Measurements from ENCODE around the gene SAMM50.
A peak's percentile ranks its signal among the peaks of the same experiment; 100 is the strongest.

SAMM50 gene

DNA sequence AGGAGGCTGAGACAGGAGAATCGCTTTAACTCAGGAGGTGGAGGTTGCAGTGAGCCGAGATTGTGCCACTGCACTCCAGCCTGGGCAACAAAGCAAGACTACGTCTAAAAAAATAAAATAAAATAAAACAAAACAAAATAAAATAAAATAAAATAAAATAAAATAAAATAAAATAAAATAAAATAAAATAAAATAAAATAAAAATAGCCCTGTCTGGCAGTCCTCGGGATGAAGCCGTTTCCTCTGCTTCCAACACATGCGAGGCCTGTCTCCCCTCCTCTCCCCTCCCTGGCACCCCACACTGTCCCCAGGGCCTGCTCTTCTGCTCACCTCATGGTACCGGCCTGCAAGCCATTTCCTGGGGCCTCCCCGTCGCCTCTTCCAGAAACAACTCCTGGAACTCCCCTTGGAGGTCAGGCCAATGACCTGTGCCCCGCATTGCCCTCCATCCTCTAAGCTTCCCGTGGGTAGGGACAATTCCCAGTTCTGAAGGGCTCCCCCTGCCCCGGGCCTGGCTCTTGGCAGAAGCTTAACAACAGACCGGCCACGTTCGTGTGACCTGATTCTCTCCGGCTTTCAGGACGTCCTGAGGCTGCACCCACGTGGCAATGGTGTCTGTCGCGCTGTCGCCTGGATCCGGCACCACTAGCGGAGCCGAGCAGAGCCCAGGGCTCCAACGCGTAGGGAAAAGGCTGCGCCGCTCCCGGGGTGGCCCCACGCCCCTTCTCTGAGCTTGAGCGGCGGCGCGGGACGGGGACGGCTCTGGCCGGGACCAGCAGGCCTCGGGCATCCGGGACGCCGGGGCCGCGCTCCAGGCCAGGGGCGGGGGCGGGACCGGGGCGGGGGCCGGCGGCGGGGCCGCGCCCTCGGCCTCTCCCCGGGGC, 68.4 kb downstream of the SAMM50 start:
- H3K9me3 Mint-ChIP-seq: no peaks in the 10 kb centered on the region
- peak; percentile 42 for ATAC-seq
- H3K27me3 Mint-ChIP-seq: no peaks in the 10 kb centered on the region
- H3K4me1 Mint-ChIP-seq: peaks cover 79% of the 10 kb centered on the region
- H3K36me3 Mint-ChIP-seq: peaks cover 29% of the 10 kb centered on the region
- H3K27ac Mint-ChIP-seq: peak overlapping the region; percentile 97
- peak overlapping the region; percentile 84 for H3K4me3 Mint-ChIP-seq

DNA sequence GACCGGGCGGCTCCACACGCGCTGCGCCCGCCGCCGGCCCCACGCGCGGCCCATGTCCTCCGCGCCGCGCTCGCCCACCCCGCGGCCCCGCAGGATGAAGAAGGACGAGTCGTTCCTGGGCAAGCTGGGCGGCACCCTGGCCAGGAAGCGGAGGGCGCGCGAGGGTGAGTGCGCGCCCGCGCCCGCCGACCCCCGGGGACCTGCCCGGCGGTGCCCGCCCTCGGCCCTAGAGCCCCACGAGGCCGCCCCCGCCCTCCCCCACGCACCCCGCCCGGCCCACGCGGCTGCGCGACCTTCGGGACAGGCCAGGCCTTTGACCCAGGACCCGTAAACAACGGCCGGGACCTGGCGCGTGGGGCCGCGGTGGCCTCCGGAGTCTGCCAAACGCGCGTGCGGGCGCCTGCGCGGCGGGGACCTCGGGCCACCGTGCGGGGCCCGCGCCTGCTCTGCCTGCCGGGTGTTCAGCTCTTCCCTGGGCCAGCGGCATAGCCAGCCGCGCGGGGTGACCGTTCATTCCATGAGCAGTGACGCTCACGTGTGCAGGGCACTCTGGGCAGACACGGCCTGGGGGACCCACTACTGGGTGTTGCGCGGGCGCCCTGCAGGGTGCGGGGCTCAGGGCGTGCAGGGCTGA, 69.2 kb downstream of the SAMM50 start, which contains the start of gene PARVB:
Gene PARVB (plus strand): TSS at position 15 of the 634 bp plus-strand sequence. CDS start 38 bp downstream, at position 53.
- peak within 1 kb of the TSS; percentile 97 for H3K27ac Mint-ChIP-seq
- peaks cover 83% of the 10 kb centered on the region for H3K4me1 Mint-ChIP-seq
- H3K4me3 Mint-ChIP-seq: peak within 1 kb of the TSS; percentile 84
- H3K9me3 Mint-ChIP-seq: no peaks in the 10 kb centered on the region
- no peaks in the 10 kb centered on the region for H3K27me3 Mint-ChIP-seq
- peaks cover 30% of the 10 kb centered on the region for H3K36me3 Mint-ChIP-seq
- peak; percentile 18 for ATAC-seq

DNA sequence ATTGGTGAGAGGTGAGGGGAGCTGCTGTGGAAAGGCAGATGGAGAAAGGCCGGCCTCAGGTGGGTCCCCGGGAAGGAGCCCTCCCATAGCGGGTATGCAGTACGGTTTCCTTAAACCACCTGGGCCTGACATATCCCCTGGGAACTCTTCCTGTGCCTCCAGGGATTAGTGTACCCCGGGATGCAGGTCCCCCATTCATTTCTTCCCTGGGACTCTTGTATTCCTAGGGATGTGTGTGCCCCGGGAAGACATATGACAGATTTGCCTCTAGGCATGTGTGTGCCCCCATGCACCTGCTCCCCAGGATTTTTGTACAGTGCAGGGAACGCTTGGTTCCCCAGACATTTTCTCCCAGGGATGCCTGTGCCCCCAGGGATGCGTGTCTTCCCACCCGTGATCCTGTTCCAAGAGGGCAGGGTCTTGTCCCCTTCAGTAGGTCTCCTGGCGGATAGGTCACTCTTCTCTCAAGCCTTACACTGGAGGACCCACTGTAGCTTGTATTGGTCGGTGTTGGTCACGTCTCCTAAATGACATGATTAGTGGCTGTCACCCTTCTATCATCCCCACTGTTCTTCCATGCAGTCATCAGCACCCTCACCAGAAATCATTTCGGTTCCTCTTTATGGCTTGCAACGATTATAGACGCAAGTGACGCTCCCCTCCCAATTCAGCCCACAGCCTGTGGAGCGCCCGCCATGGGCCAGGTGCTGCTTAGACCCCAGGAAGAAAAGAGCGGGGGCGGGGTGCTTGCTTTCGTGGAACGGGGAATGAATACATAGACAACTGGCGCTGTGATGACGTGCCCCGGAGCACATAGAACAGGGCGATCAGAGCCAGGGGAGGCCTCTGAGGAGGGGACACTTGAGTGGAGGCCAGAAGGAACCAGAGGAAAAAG, 70.2 kb downstream of the SAMM50 start:
- H3K9me3 Mint-ChIP-seq: no peaks in the 10 kb centered on the region
- no peaks in the 10 kb centered on the region for H3K27me3 Mint-ChIP-seq
- H3K4me1 Mint-ChIP-seq: peaks cover 82% of the 10 kb centered on the region
- H3K4me3 Mint-ChIP-seq: peak overlapping the region; percentile 65
- peak overlapping the region; percentile 97 for H3K27ac Mint-ChIP-seq
- peak; percentile 88 for ATAC-seq
- peaks cover 30% of the 10 kb centered on the region for H3K36me3 Mint-ChIP-seq

DNA sequence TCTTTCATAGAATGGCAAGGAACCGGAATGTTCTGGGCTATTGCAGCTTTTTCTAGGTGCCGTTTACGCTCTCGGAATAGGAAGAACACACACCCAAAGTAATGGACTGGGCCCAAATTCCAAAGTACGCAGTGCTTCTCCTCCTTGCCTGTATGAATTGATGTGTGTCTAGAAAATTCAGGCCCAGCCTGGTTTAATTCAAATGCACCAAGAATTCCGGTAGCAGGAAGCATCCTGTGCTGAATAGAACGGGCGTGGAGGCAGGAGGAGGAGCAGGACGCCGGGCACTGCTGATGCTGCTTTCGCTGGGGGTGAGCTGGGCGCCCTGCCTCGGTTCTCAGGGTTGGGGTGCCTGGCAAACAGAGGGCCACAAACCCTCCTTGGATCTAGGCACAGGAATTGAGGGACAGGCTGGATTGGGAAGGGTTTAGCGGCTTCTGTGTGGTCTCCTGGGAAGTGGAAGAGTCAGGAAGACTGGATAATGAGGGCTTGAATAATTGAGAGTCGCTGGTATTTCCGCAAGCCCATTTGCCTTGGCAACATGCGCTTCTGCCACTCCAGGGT, 70.9 kb downstream of the SAMM50 start:
- Mint-ChIP-seq H3K36me3 (peaks cover 31% of the 10 kb centered on the region), H3K4me1 (peaks cover 82% of the 10 kb centered on the region), H3K4me3 (peak overlapping the region; percentile 65), H3K9me3 (no peaks in the 10 kb centered on the region), H3K27ac (peak overlapping the region; percentile 97), H3K27me3 (no peaks in the 10 kb centered on the region)
- ATAC-seq: no peak

DNA sequence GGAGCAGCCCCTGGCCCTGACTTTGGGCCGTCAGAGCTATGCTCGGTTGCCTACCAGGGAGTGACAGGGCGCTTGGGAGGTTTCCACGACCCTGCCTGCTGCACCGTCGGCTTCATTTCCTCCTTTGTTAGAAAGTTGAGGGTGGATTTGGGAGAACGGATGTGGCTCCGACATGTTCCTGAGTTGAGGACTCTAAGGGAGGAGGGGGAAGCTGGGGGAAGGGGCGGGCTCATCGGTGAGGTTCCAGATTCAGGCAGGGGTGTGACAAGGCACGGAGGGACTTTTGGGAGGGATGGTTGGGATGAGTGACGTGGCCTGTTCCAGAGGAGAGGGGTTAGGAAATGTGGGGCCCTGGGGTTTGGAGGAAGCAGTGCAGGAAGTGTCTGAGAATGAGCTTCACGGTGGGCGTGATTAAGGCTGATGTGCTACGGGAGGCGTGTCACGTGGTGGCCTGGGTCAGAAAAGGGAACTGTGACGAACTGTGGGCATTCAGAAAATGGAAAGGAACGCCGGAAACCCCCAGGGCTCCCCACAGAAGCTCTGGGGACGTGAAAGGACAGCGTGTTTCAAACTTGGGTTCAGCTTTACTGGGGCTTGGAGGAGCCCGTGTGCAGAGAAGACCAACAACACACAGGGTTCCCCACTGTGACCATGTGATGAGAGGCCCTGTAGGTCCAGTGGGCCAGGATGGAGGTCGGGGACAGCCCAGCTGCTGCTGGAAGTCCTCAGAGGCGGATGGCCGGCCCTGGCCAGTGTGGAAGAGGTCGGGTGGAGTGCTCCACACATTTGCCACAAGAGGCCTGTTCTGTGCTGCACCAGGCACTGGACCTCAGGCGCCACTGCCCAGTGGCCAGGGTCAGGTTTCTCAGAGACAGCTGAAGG, 71.6 kb downstream of the SAMM50 start:
- peak; percentile 82 for ATAC-seq
- Mint-ChIP-seq H3K4me3 (peak overlapping the region; percentile 65), H3K9me3 (no peaks in the 10 kb centered on the region), H3K36me3 (peaks cover 36% of the 10 kb centered on the region), H3K27ac (peak overlapping the region; percentile 97), H3K4me1 (peaks cover 84% of the 10 kb centered on the region), H3K27me3 (no peaks in the 10 kb centered on the region)

DNA sequence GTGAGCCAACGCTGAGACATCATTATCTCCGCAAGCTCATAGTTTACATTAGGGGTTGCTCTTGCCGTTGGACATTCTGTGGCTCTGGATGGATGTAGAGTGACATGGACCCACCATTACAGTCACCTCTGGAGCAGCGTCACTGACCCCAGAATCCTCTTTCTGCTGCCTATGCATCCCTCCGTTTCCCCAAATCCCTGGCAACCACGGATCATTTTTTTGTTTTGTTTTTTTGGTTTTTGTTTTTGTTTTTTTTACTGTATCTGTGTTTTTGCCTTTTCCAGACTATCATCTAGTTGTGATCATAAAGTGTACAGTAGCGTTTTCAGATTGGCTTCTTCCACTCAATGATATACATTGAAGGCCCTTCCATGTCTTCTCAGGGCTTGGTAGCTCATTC, 72.8 kb downstream of the SAMM50 start:
- no peak for ATAC-seq
- no peaks in the 10 kb centered on the region for H3K27me3 Mint-ChIP-seq
- peak overlapping the region; percentile 97 for H3K27ac Mint-ChIP-seq
- H3K9me3 Mint-ChIP-seq: no peaks in the 10 kb centered on the region
- peak overlapping the region; percentile 16 for H3K4me3 Mint-ChIP-seq
- H3K36me3 Mint-ChIP-seq: peaks cover 37% of the 10 kb centered on the region
- peaks cover 78% of the 10 kb centered on the region for H3K4me1 Mint-ChIP-seq

DNA sequence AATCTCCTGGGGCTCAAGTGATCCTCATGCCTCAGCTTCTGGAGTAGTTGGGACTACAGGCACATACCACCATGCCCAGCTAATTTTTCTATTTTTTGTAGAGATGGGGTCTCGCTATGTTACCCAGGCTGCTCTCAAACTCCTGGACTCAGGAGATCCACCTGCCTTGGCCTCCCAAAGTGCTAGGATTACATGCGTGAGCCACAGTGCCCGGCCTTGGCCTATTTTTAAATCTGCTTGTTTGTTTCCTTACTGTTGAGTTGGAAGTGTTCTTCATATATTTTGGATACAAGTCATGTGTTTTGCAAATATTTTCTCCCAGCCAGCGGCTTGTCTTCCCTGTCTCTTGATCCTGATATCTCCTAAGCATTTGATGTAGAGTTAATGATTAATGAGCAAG, 73.8 kb downstream of the SAMM50 start:
- Mint-ChIP-seq H3K27ac (peak overlapping the region; percentile 70), H3K36me3 (peaks cover 37% of the 10 kb centered on the region), H3K4me1 (peaks cover 71% of the 10 kb centered on the region)

DNA sequence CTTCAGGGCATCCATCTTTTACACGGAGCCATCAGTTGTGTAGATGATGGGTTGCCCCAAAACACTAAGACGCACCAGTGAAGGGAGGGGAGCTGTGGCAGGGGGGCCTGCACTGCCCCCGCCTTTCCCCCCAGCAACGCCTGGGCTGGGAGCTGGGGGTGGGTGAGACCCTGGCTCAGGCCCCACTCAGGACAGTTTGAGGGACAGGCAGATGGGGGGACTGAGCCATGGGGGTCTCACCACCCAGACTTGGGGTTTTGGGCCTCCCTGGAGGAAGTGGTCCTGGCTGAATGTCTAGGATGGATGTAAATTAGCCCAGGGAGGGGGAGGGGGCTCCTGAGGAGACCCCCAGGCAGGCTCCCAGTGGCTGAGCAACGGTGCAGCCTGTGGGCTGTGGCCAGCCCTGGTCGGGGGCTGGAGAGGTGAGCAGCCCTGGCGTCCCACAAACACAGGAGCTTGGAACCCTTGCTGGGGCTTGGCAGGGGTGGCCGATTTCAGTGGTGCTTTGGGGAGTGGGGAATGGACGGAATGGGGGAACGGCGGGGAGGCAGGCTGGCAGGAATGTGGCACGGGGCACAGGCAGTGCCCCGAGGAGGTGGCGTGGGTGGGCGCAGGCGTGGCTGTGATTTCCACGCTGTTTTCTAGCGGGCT, 74.9 kb downstream of the SAMM50 start:
- Mint-ChIP-seq H3K9me3 (no peaks in the 10 kb centered on the region), H3K27ac (peak overlapping the region; percentile 70), H3K36me3 (peaks cover 37% of the 10 kb centered on the region), H3K27me3 (no peaks in the 10 kb centered on the region), H3K4me1 (peaks cover 66% of the 10 kb centered on the region), H3K4me3 (no peak overlapping the region)
- no peak for ATAC-seq

More for the DNA sequence above, 73.8 kb downstream of the SAMM50 start:
- Mint-ChIP-seq H3K4me3 (no peak overlapping the region), H3K27me3 (no peaks in the 10 kb centered on the region), H3K9me3 (no peaks in the 10 kb centered on the region)
- no peak for ATAC-seq

DNA sequence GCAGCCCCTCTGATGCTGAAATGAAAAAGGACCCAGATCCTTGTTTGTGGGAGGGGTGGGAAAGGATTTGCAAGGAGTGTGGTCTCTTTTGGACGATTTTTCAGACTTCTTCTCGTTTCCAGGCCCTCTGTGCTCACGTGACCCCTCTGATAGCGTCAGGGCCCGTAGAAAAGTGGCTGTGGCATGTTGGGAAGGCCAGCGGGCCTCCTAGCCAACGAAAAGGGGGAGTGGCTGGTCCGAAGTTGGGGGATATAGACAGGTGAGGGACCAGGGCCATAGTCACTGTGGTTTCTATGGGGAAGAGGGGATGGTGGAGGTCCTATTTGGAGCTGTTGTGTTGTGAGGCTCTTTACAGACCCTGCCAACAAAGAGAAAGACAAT, 75.5 kb downstream of the SAMM50 start:
- Mint-ChIP-seq H3K27me3 (no peaks in the 10 kb centered on the region), H3K4me3 (no peak overlapping the region), H3K9me3 (no peaks in the 10 kb centered on the region), H3K36me3 (peaks cover 37% of the 10 kb centered on the region), H3K27ac (peak overlapping the region; percentile 70), H3K4me1 (peaks cover 61% of the 10 kb centered on the region)
- no peak for ATAC-seq

DNA sequence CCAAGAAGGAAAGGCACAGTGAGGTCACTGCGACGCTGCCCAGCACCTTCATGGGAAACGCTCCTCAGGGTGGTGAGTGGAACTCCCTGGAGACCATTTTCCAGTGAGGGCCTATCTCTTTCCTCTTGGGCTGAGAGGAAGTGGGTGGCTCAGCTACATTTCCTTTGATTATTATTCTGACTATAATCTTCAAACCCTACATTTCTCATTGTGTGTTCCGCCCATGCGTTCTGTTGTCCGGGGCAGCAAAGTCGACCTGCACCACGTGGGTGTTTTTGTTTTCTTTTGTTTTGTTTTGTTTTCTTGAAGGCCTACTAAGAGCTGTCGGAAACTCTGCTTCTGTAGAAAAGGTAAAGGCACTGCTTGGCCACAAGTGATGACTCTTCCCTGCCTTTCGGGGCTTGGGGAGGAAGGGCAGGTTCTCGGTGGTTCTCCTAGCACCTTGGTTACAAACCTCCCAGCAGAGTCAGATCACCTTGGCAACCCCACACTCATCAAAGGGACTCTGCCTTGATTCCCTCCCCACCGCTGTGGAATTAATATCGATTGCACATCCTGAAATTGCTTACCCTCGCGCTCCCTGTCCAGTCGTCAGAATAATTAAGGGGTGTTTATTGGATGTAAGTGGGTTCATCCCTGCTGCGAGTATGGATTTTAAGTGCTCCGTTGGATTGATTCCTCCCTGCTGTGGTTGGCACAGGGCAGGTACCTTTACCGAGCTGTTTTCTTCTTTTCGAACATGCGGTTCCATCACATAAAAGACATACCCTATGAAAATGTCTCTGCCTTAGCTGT, 76.1 kb downstream of the SAMM50 start:
- H3K9me3 Mint-ChIP-seq: no peaks in the 10 kb centered on the region
- H3K27me3 Mint-ChIP-seq: no peaks in the 10 kb centered on the region
- no peak overlapping the region for H3K4me3 Mint-ChIP-seq
- H3K27ac Mint-ChIP-seq: peak overlapping the region; percentile 70
- no peak for ATAC-seq
- peaks cover 31% of the 10 kb centered on the region for H3K36me3 Mint-ChIP-seq
- peaks cover 54% of the 10 kb centered on the region for H3K4me1 Mint-ChIP-seq

DNA sequence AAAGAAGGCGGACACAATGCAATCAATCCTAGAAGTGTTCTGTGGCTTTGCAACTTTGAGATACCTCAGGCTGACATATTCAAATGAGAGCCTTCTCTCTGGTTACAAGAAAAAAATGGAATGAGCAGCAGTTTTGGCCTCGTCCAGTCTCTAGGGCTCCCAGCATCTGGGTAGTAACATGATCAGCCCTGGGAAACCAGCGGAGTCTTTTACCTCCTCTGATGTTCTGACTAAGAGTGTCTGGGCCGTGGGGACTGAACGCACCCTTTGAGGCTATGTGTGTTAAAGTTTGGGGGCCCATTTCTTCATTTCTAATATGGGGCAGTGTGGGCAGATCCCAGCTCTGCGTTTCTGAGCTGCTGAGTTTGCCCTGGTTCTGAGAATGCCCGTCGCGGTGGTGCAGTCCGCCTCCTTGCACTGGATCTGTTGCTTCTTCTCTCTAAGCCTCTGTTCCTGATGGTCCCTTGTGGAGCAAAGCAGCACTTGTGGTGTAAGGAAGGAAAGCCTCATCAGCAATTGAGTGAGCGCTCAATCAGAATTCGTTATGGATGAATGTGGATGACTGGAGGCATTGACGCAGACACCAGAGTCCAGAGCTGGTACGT, 77.0 kb downstream of the SAMM50 start:
- Mint-ChIP-seq H3K27me3 (no peaks in the 10 kb centered on the region), H3K36me3 (peaks cover 25% of the 10 kb centered on the region), H3K27ac (no peak overlapping the region), H3K9me3 (no peaks in the 10 kb centered on the region), H3K4me1 (peaks cover 45% of the 10 kb centered on the region), H3K4me3 (no peak overlapping the region)
- no peak for ATAC-seq

DNA sequence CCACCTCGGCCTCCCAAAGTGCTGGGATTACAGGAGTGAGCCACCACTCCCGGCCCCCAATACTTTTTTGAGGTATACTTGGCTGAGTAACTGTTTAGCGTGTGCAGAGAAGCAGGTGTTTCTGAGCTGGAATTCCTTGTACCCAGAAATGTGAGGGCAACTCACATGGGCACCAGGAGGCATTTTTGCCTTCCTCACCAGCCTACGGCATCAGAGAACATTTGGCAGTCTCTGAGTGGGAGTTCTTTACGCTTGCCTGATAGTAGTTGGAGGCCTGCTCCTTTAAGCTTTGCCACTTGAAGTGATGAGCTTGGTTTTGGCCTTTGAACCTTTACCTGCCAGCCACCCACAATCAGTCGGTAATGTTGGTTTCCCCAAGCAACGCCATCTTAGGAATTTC, 78.0 kb downstream of the SAMM50 start:
- no peaks in the 10 kb centered on the region for H3K27me3 Mint-ChIP-seq
- H3K9me3 Mint-ChIP-seq: no peaks in the 10 kb centered on the region
- no peak overlapping the region for H3K27ac Mint-ChIP-seq
- H3K36me3 Mint-ChIP-seq: peaks cover 27% of the 10 kb centered on the region
- H3K4me1 Mint-ChIP-seq: peaks cover 41% of the 10 kb centered on the region
- ATAC-seq: no peak
- no peak overlapping the region for H3K4me3 Mint-ChIP-seq

DNA sequence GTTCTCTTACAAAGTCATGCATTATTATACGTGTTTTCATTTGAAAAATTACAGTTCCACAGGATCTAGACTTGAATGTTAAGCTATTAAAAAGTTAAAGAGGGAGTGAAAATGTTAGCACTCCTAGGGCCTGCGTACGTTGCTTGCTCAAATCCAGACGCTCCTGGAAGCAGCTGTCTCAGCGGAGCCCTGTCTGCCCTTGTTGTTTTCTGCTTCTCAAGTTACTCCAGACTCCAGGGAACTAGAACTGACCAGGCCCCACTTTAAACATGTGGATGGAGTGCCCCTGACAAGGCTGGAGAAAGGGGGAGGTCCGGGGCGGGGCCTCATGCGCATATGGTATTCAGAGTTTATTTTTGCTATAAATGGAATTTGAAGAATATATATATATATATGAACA, 78.5 kb downstream of the SAMM50 start:
- no peak overlapping the region for H3K27ac Mint-ChIP-seq
- H3K9me3 Mint-ChIP-seq: no peaks in the 10 kb centered on the region
- H3K36me3 Mint-ChIP-seq: peaks cover 26% of the 10 kb centered on the region
- ATAC-seq: no peak
- H3K4me1 Mint-ChIP-seq: peaks cover 40% of the 10 kb centered on the region
- H3K27me3 Mint-ChIP-seq: no peaks in the 10 kb centered on the region
- no peak overlapping the region for H3K4me3 Mint-ChIP-seq
